T-helper 17 cell (primary cell): ENCODE data around the gene DNASE1. TPM values are rescaled to one million over a fixed set of nuclear protein-coding genes. Genes with fewer than 3 reads are reported as not detected.

ENCODE experiments used
- ATAC-seq: fragments of 150-1000 bp; cut with Tn5 transposase; 2 replicates; pipeline ENCODE4 v1.10.0; 2021; ENCODE audit warnings: mild to moderate bottlenecking, moderate library complexity
- DNase-seq, 3 donors: peaks; one replicate each; pipeline versions ENCODE4 v3.0.0 to v3.0.0-alpha.2; 2020 to 2021
- H3K9me3 ChIP-seq: one replicate; pipeline ENCODE4 v1.7.0; 2013; ENCODE audit warnings: low read length, mild to moderate bottlenecking; ENCODE audit not compliant: control insufficient read depth, poor library complexity, severe bottlenecking
- H3K27ac Mint-ChIP-seq: one replicate; pipeline ENCODE4 v1.8.0; 2022; ENCODE audit warnings: mild to moderate bottlenecking, moderate library complexity, mixed read lengths
- H3K27me3 Mint-ChIP-seq: one replicate; pipeline ENCODE4 v1.8.0; 2022; ENCODE audit warnings: mixed read lengths
- H3K36me3 Mint-ChIP-seq: one replicate; pipeline ENCODE4 v1.8.0; 2022; ENCODE audit warnings: low read depth, mixed read lengths
- H3K4me1 Mint-ChIP-seq: one replicate; pipeline ENCODE4 v1.8.0; 2022; ENCODE audit warnings: mild to moderate bottlenecking, mixed read lengths
- H3K4me3 Mint-ChIP-seq: one replicate; pipeline ENCODE4 v1.8.0; 2022; ENCODE audit warnings: mild to moderate bottlenecking, moderate library complexity, mixed read lengths
- total RNA-seq, 4 donors: library from RNA in 2 of 4; stranded (reverse) in 2 of 4; gene quantifications; one replicate each; pipeline ENCODE4 v1.2.3 and lab custom pipeline; 2022 to 2026

Gene DNASE1
- total RNA-seq, 2 donors from 2014 or later: 19.6 to 21.5 TPM

GRCh38 chr16:3706253-3707012 is 51.9 kb downstream of the DNASE1 start:
- no peaks in the 10 kb centered on the region for H3K9me3 ChIP-seq
- no peaks in the 10 kb centered on the region for H3K36me3 Mint-ChIP-seq
- no peak for ATAC-seq

More at GRCh38 chr16:3706253-3707012, 51.9 kb downstream of the DNASE1 start:
- Mint-ChIP-seq H3K27ac (no peak overlapping the region), H3K27me3 (no peaks in the 10 kb centered on the region), H3K4me1 (peaks cover 9% of the 10 kb centered on the region), H3K4me3 (no peak overlapping the region)
- DNase-seq: no peak

Other genes starting within 250 kb of the DNASE1 start
- 1 to 10 TPM; 3.0 to 3.2 TPM for gene ZNF597, start 211.2 kb upstream of the DNASE1 start, total RNA-seq
- 10 to 100 TPM; 34.8 to 44.5 TPM for gene NAA60, start 211.0 kb upstream of the DNASE1 start, total RNA-seq
- not detected for gene C16orf90, start 159.2 kb upstream of the DNASE1 start, total RNA-seq
- gene CLUAP1, start 153.7 kb upstream of the DNASE1 start, total RNA-seq: 10 to 100 TPM; 10.7 to 19.0 TPM
- 10 to 100 TPM; 71.7 to 76.7 TPM for gene NLRC3, start 77.3 kb upstream of the DNASE1 start, total RNA-seq
- gene SLX4, start 43.1 kb upstream of the DNASE1 start, total RNA-seq: 1 to 10 TPM; 5.6 TPM
- 10 to 100 TPM; 77.2 to 80.4 TPM for gene TRAP1, start 62.8 kb downstream of the DNASE1 start, total RNA-seq
- 100 to 1,000 TPM; 158 to 173 TPM for gene CREBBP, start 226.0 kb downstream of the DNASE1 start, total RNA-seq